Renal cortical epithelial cell (primary cell): ENCODE measurements around the gene ZNHIT3. TPM values are rescaled to one million over a fixed set of nuclear protein-coding genes. Genes with fewer than 3 reads are reported as not detected.
"Not testable (repeated sequence)": the region's sequence is repeated elsewhere in the genome, so short reads cannot be mapped to it uniquely, and the experiment has no call there.

ENCODE experiments used
- DNase-seq: peaks from one replicate; pipeline ENCODE4 v3.0.0-alpha.2; 2011; ENCODE audit warnings: low read depth
- total RNA-seq: library from RNA; depleted of rRNA; stranded (reverse); fragments of >200 nt; gene quantifications from 2 replicates; pipeline ENCODE4 v1.2.3, GENCODE V29; 2014

ZNHIT3 gene
- total RNA-seq, 1 donor from 2014 or later, result 26.8 TPM

- DNase-seq, result not testable (repeated sequence)
Measured at GRCh38 chr17:36484021-36484420, 2.5 kb upstream of the ZNHIT3 start.

GRCh38 chr17:36485027-36485426 is 1.5 kb upstream of the ZNHIT3 start:
- DNase-seq, result no peak

- no peak for DNase-seq
Measured at GRCh38 chr17:36485805-36486203, 677 bp upstream of the ZNHIT3 start.

GRCh38 chr17:36493956-36494355 is 7.5 kb downstream of the ZNHIT3 start:
- DNase-seq, result no peak

- DNase-seq, result no peak
Measured at GRCh38 chr17:36494674-36495073, 8.2 kb downstream of the ZNHIT3 start.

- peak; percentile 78 for DNase-seq
Measured at GRCh38 chr17:36495076-36495578, 8.6 kb downstream of the ZNHIT3 start.

GRCh38 chr17:36496018-36496789 is 9.7 kb downstream of the ZNHIT3 start:
- DNase-seq, result no peak

GRCh38 chr17:36498155-36498554 is 11.7 kb downstream of the ZNHIT3 start:
- no peak for DNase-seq

- DNase-seq, result no peak
Measured at GRCh38 chr17:36498560-36499300, 12.2 kb downstream of the ZNHIT3 start.

GRCh38 chr17:36500745-36501225 is 14.3 kb downstream of the ZNHIT3 start:
- DNase-seq, result no peak

GRCh38 chr17:36501351-36501750 is 14.9 kb downstream of the ZNHIT3 start:
- no peak for DNase-seq

- no peak for DNase-seq
Measured at GRCh38 chr17:36501963-36502362, 15.5 kb downstream of the ZNHIT3 start.

- DNase-seq, result no peak
Measured at GRCh38 chr17:36503456-36504155, 17.1 kb downstream of the ZNHIT3 start.

GRCh38 chr17:36504156-36504545 is 17.7 kb downstream of the ZNHIT3 start:
- DNase-seq, result no peak

GRCh38 chr17:36505171-36505570 is 18.7 kb downstream of the ZNHIT3 start:
- DNase-seq, result no peak

GRCh38 chr17:36506249-36506826 is 19.9 kb downstream of the ZNHIT3 start:
- DNase-seq, result no peak

GRCh38 chr17:36506831-36507230 is 20.4 kb downstream of the ZNHIT3 start:
- DNase-seq, result no peak

GRCh38 chr17:36507266-36507665 is 20.8 kb downstream of the ZNHIT3 start:
- DNase-seq, result no peak

- DNase-seq, result not testable (repeated sequence)
Measured at GRCh38 chr17:36508439-36508838, 22.0 kb downstream of the ZNHIT3 start.

GRCh38 chr17:36509272-36509985 is 22.9 kb downstream of the ZNHIT3 start:
- DNase-seq, result no peak

GRCh38 chr17:36510636-36511035 is 24.2 kb downstream of the ZNHIT3 start:
- DNase-seq, result no peak
